Activated T-helper 2 cell treated with anti-CD3 and anti-CD28 coated beads, Interferon-gamma antibody, Interleukin-2, Interleukin-4, amounts not matched to agents 10 μg/mL and 5 μg/mL and 100 μg/mL, durations not matched to agents 14 hours and 24 hours and 36 hours (primary cell): ENCODE measurements around the gene NTRK3. TPM values are rescaled to one million over a fixed set of nuclear protein-coding genes. Genes with fewer than 3 reads are reported as not detected.

Experiments
- DNase-seq: peaks from one replicate; pipeline ENCODE4 v3.0.0; 2021; ENCODE audit warnings: low spot score
- H3K27ac Mint-ChIP-seq: one replicate; pipeline ENCODE4 v1.8.0; 2021; ENCODE audit warnings: mixed read lengths
- H3K27me3 Mint-ChIP-seq: one replicate; pipeline ENCODE4 v1.8.0; 2021; ENCODE audit warnings: low read depth, mixed read lengths
- H3K36me3 Mint-ChIP-seq: one replicate; pipeline ENCODE4 v1.8.0; 2021; ENCODE audit warnings: low read depth, mixed read lengths
- H3K4me1 Mint-ChIP-seq: one replicate; pipeline ENCODE4 v1.8.0; 2021; ENCODE audit warnings: low read depth, mixed read lengths
- H3K4me3 Mint-ChIP-seq: one replicate; pipeline ENCODE4 v1.8.0; 2021; ENCODE audit warnings: low read depth, mild to moderate bottlenecking, moderate library complexity, mixed read lengths
- H3K9me3 Mint-ChIP-seq: one replicate; pipeline ENCODE4 v1.8.0; 2021; ENCODE audit warnings: mixed read lengths
- intact Hi-C: fragments of 100-400 bp; cut with micrococcal nuclease; formaldehyde crosslinking; loops from one replicate; pipeline ENCODE4 v1.15.1; 2023
- total RNA-seq: library from RNA; stranded (reverse); gene quantifications from 2 replicates; pipeline ENCODE4 v1.2.3, GENCODE V29; 2022

Gene NTRK3
- total RNA-seq, 1 donor from 2014 or later, result 0.73 TPM

- Mint-ChIP-seq H3K36me3 (no peaks in the 10 kb centered on the region), H3K4me1 (no peaks in the 10 kb centered on the region), H3K9me3 (no peaks in the 10 kb centered on the region), H3K27me3 (peaks cover 2% of the 10 kb centered on the region), H3K27ac (no peak overlapping the region), H3K4me3 (no peak overlapping the region)
- no peak for DNase-seq
- intact Hi-C loops, result no loop called here
These were observed 321.0 kb downstream of the NTRK3 start for GRCh38 chr15:87935583-87935982.

GRCh38 chr15:87931584-87931983 is 325.0 kb downstream of the NTRK3 start:
- Mint-ChIP-seq H3K36me3 (no peaks in the 10 kb centered on the region), H3K27ac (no peak overlapping the region), H3K9me3 (no peaks in the 10 kb centered on the region), H3K27me3 (no peaks in the 10 kb centered on the region), H3K4me1 (no peaks in the 10 kb centered on the region), H3K4me3 (no peak overlapping the region)
- intact Hi-C loops, result no loop called here
- DNase-seq, result no peak

- H3K4me1 Mint-ChIP-seq, result no peaks in the 10 kb centered on the region
- H3K27ac Mint-ChIP-seq, result no peak overlapping the region
- H3K36me3 Mint-ChIP-seq, result no peaks in the 10 kb centered on the region
- H3K9me3 Mint-ChIP-seq, result no peaks in the 10 kb centered on the region
- intact Hi-C loops, result no loop called here
- no peaks in the 10 kb centered on the region for H3K27me3 Mint-ChIP-seq
- no peak for DNase-seq
- no peak overlapping the region for H3K4me3 Mint-ChIP-seq
These were observed 326.1 kb downstream of the NTRK3 start for GRCh38 chr15:87930457-87930856.

- intact Hi-C loops, result no loop called here
- Mint-ChIP-seq H3K36me3 (no peaks in the 10 kb centered on the region), H3K9me3 (no peaks in the 10 kb centered on the region), H3K4me3 (no peak overlapping the region), H3K27me3 (no peaks in the 10 kb centered on the region), H3K27ac (no peak overlapping the region), H3K4me1 (no peaks in the 10 kb centered on the region)
- no peak for DNase-seq
These were observed 326.7 kb downstream of the NTRK3 start for GRCh38 chr15:87929841-87930240.

GRCh38 chr15:87924433-87924832 is 332.1 kb downstream of the NTRK3 start:
- intact Hi-C loops, result no loop called here
- DNase-seq, result no peak
- no peaks in the 10 kb centered on the region for H3K36me3 Mint-ChIP-seq
- H3K27ac Mint-ChIP-seq, result no peak overlapping the region
- H3K27me3 Mint-ChIP-seq, result no peaks in the 10 kb centered on the region
- no peaks in the 10 kb centered on the region for H3K4me1 Mint-ChIP-seq
- H3K4me3 Mint-ChIP-seq, result no peak overlapping the region
- H3K9me3 Mint-ChIP-seq, result no peaks in the 10 kb centered on the region

GRCh38 chr15:87919064-87919463 is 337.5 kb downstream of the NTRK3 start:
- no peaks in the 10 kb centered on the region for H3K27me3 Mint-ChIP-seq
- no peaks in the 10 kb centered on the region for H3K4me1 Mint-ChIP-seq
- no peaks in the 10 kb centered on the region for H3K9me3 Mint-ChIP-seq
- H3K4me3 Mint-ChIP-seq, result no peak overlapping the region
- no peak overlapping the region for H3K27ac Mint-ChIP-seq
- intact Hi-C loops, result no loop called here
- DNase-seq, result no peak
- H3K36me3 Mint-ChIP-seq, result no peaks in the 10 kb centered on the region

GRCh38 chr15:87917480-87917879 is 339.1 kb downstream of the NTRK3 start:
- no peak overlapping the region for H3K27ac Mint-ChIP-seq
- no peaks in the 10 kb centered on the region for H3K36me3 Mint-ChIP-seq
- intact Hi-C loops, result no loop called here
- H3K9me3 Mint-ChIP-seq, result no peaks in the 10 kb centered on the region
- no peaks in the 10 kb centered on the region for H3K27me3 Mint-ChIP-seq
- H3K4me3 Mint-ChIP-seq, result no peak overlapping the region
- H3K4me1 Mint-ChIP-seq, result no peaks in the 10 kb centered on the region
- DNase-seq, result no peak

GRCh38 chr15:87916208-87916607 is 340.3 kb downstream of the NTRK3 start:
- no peaks in the 10 kb centered on the region for H3K27me3 Mint-ChIP-seq
- no peaks in the 10 kb centered on the region for H3K4me1 Mint-ChIP-seq
- intact Hi-C loops, result no loop called here
- no peaks in the 10 kb centered on the region for H3K9me3 Mint-ChIP-seq
- H3K36me3 Mint-ChIP-seq, result no peaks in the 10 kb centered on the region
- H3K27ac Mint-ChIP-seq, result no peak overlapping the region
- H3K4me3 Mint-ChIP-seq, result no peak overlapping the region
- DNase-seq, result no peak

- Mint-ChIP-seq H3K27me3 (no peaks in the 10 kb centered on the region), H3K4me1 (no peaks in the 10 kb centered on the region), H3K9me3 (no peaks in the 10 kb centered on the region), H3K36me3 (no peaks in the 10 kb centered on the region), H3K27ac (no peak overlapping the region), H3K4me3 (no peak overlapping the region)
- intact Hi-C loops, result no loop called here
- DNase-seq, result no peak
These were observed 346.2 kb downstream of the NTRK3 start for GRCh38 chr15:87910301-87910700.

GRCh38 chr15:87907676-87908446 is 348.7 kb downstream of the NTRK3 start:
- H3K9me3 Mint-ChIP-seq, result no peaks in the 10 kb centered on the region

GRCh38 chr15:87906444-87906843 is 350.1 kb downstream of the NTRK3 start:
- Mint-ChIP-seq H3K9me3 (no peaks in the 10 kb centered on the region), H3K36me3 (no peaks in the 10 kb centered on the region), H3K27ac (no peak overlapping the region), H3K4me3 (no peak overlapping the region), H3K4me1 (no peaks in the 10 kb centered on the region), H3K27me3 (no peaks in the 10 kb centered on the region)
- intact Hi-C loops, result no loop called here
- DNase-seq, result no peak

More at GRCh38 chr15:87907676-87908446, 348.7 kb downstream of the NTRK3 start:
- no peaks in the 10 kb centered on the region for H3K27me3 Mint-ChIP-seq
- DNase-seq, result no peak
- intact Hi-C loops, result no loop called here
- no peaks in the 10 kb centered on the region for H3K4me1 Mint-ChIP-seq
- no peak overlapping the region for H3K4me3 Mint-ChIP-seq
- H3K27ac Mint-ChIP-seq, result no peak overlapping the region
- H3K36me3 Mint-ChIP-seq, result no peaks in the 10 kb centered on the region

GRCh38 chr15:87902772-87903426 is 353.6 kb downstream of the NTRK3 start:
- intact Hi-C loops, result no loop called here
- Mint-ChIP-seq H3K9me3 (no peaks in the 10 kb centered on the region), H3K36me3 (no peaks in the 10 kb centered on the region), H3K4me3 (no peak overlapping the region), H3K27ac (no peak overlapping the region), H3K27me3 (no peaks in the 10 kb centered on the region), H3K4me1 (no peaks in the 10 kb centered on the region)
- no peak for DNase-seq

GRCh38 chr15:87901926-87902690 is 354.4 kb downstream of the NTRK3 start:
- no peak overlapping the region for H3K4me3 Mint-ChIP-seq
- intact Hi-C loops, result no loop called here
- no peak overlapping the region for H3K27ac Mint-ChIP-seq
- no peaks in the 10 kb centered on the region for H3K4me1 Mint-ChIP-seq
- no peaks in the 10 kb centered on the region for H3K27me3 Mint-ChIP-seq
- no peaks in the 10 kb centered on the region for H3K36me3 Mint-ChIP-seq
- H3K9me3 Mint-ChIP-seq, result no peaks in the 10 kb centered on the region
- no peak for DNase-seq
